Measurements from ENCODE around the gene PITHD1. TPM values are rescaled to one million over a fixed set of nuclear protein-coding genes. Genes with fewer than 3 reads are reported as not detected.

The PITHD1 gene
- total and polyA plus RNA-seq, 2 donors from 2014 or later, result 40.4 to 57.7 TPM

DNA sequence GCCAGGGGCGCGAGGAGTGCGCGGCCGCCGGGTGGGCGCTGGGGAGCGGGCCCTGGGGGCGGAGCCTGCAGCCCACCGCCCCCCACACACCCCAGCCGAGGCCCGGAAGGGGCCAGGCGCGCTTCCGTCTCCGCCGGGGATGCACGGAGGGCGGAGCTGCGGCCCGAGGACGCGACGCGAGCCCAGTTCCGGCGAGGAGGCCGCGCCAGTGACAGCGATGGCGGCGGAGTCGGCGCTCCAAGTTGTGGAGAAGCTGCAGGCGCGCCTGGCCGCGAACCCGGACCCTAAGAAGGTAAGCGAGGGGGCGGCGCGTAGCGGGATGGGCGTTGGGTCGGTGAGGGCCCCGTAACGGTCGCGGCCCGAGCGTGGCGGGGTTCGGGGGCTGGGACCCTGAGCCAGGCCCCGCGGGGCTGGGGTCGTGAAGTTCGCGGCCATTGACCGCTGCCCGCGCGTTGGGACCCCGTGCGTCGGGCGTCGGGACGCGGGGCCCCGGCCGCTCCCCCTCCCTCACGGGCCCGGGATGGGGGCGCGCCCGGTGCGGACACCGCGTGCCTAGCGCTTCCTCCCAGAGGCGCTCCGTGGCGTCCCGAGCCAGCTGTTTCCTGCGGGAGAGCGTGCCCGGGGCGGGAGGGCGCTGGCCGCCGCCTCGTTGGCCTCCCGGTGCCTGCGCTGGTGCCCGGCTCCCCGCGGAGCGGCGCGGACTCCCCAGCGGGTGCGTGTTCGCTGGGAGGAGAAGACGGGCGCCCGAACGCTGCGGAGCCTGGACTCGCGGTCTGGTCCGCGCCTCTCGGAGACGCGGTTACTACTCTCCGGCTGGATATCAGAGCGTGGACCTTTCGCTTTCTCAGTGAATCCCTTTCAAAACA lies 34.7 kb upstream of the PITHD1 start, which contains the start of gene ELOA:
Gene ELOA, plus strand, starts transcription at position 185 of the 866 bp plus-strand sequence. Its CDS starts 33 bp downstream, at position 218.
- H3K27ac ChIP-seq (ENCODE audit: low read depth in 2 of 2, low read length in 2 of 2), result peak within 1 kb of the TSS; percentile 80 to 87
- H3K36me3 ChIP-seq (ENCODE audit: control insufficient read depth in 2 of 3, insufficient read depth in 3 of 3, low read length in 3 of 3), result no peaks in the 10 kb centered on the region
- H3K9ac ChIP-seq (ENCODE audit: low read length in 3 of 3), result peak within 1 kb of the TSS; percentile 57 to 66 (median 66)
- intact Hi-C loops (cut with DNase I), result no loop called here
- peak within 1 kb of the TSS; percentile 77 to 89 (median 78) for H3K4me3 ChIP-seq (ENCODE audit: low read length in 3 of 3)
- TF ChIP-seq, protein P1, sequence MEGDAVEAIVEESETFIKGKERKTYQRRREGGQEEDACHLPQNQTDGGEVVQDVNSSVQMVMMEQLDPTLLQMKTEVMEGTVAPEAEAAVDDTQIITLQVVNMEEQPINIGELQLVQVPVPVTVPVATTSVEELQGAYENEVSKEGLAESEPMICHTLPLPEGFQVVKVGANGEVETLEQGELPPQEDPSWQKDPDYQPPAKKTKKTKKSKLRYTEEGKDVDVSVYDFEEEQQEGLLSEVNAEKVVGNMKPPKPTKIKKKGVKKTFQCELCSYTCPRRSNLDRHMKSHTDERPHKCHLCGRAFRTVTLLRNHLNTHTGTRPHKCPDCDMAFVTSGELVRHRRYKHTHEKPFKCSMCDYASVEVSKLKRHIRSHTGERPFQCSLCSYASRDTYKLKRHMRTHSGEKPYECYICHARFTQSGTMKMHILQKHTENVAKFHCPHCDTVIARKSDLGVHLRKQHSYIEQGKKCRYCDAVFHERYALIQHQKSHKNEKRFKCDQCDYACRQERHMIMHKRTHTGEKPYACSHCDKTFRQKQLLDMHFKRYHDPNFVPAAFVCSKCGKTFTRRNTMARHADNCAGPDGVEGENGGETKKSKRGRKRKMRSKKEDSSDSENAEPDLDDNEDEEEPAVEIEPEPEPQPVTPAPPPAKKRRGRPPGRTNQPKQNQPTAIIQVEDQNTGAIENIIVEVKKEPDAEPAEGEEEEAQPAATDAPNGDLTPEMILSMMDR (IDR thresholded peaks at IDR 0.05; ENCODE audit: borderline replicate concordance, extremely low read depth, insufficient read depth), result no peak
- no peaks in the 10 kb centered on the region for H3K27me3 ChIP-seq (ENCODE audit: control insufficient read depth, insufficient read depth, low read length)
- H3K9me3 ChIP-seq (ENCODE audit: control insufficient read depth in 2 of 3, insufficient read depth in 1 of 3, low read length in 3 of 3), result no peaks in the 10 kb centered on the region
- peaks cover 0 to 10% (median 9%) of the 10 kb centered on the region in 3 donors for H3K4me1 ChIP-seq (ENCODE audit: control insufficient read depth in 2 of 3, insufficient read depth in 2 of 3, low read depth in 1 of 3, low read length in 3 of 3)
- FAIRE-seq, result no peak
- peak; percentile 79 to 94 (median 89) for DNase-seq

DNA sequence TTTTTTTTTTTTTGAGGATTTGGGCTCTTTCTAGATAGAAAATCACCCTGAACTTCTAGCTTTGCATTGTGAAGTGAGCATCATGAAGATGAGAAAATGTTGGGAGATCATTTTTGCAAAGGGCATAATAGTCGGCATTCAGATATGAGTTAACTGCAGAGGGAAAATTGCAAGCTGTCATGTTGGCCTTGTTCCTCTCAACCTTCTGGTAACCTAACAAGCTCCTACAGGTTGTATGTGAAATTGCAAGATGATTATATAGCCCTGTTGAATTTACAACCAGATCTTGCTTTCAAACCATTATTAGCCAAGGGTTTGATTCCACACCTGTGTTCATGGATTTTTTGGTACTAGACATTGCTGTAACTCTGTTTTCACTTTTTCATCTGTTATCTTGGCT lies 32.7 kb upstream of the PITHD1 start:
- H3K9ac ChIP-seq (ENCODE audit: low read length in 3 of 3), result no peak overlapping the region
- H3K4me3 ChIP-seq (ENCODE audit: low read length in 3 of 3), result no peak overlapping the region
- H3K4me1 ChIP-seq (ENCODE audit: control insufficient read depth in 2 of 3, insufficient read depth in 2 of 3, low read depth in 1 of 3, low read length in 3 of 3), result peaks cover 0 to 10% (median 9%) of the 10 kb centered on the region in 3 donors
- no peak overlapping the region for H3K27ac ChIP-seq (ENCODE audit: low read depth in 2 of 2, low read length in 2 of 2)
- intact Hi-C loops (cut with DNase I), result no loop called here
- FAIRE-seq (no peak), DNase-seq (no peak)
- no peaks in the 10 kb centered on the region for H3K9me3 ChIP-seq (ENCODE audit: control insufficient read depth in 2 of 3, insufficient read depth in 1 of 3, low read length in 3 of 3)
- TF ChIP-seq, protein P1 (IDR thresholded peaks at IDR 0.05; ENCODE audit: borderline replicate concordance, extremely low read depth, insufficient read depth), result no peak
- H3K36me3 ChIP-seq (ENCODE audit: control insufficient read depth in 2 of 3, insufficient read depth in 3 of 3, low read length in 3 of 3), result peaks cover 0 to 8% (median 1%) of the 10 kb centered on the region in 3 donors
- H3K27me3 ChIP-seq (ENCODE audit: control insufficient read depth, insufficient read depth, low read length), result no peaks in the 10 kb centered on the region

DNA sequence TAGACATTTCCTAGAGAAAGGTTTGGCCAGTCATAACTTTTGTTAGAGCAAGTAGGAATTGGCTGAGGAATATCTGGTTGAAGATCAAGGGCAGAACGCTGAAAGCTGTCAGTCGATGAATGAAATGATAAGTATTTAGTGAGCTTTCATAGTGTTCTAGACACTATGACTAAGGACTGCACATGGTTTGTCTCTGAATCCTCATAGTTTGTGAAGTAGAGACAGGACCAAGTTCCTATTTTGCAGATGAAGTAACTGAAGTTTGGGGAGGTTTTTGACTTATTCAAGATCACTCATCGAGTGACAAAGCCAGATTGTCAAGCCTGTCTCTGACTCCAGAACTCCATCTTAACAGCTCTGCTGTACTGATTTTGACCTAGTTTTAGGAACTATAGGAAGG lies 30.2 kb upstream of the PITHD1 start:
- no peak for DNase-seq
- Histone ChIP-seq H3K4me3 (ENCODE audit: low read length in 3 of 3) (no peak overlapping the region), H3K9me3 (ENCODE audit: control insufficient read depth in 2 of 3, insufficient read depth in 1 of 3, low read length in 3 of 3) (no peaks in the 10 kb centered on the region), H3K36me3 (ENCODE audit: control insufficient read depth in 2 of 3, insufficient read depth in 3 of 3, low read length in 3 of 3) (peaks cover 3 to 33% (median 22%) of the 10 kb centered on the region in 3 donors), H3K9ac (ENCODE audit: low read length in 3 of 3) (no peak overlapping the region), H3K27ac (ENCODE audit: low read depth in 2 of 2, low read length in 2 of 2) (no peak overlapping the region), H3K4me1 (ENCODE audit: control insufficient read depth in 2 of 3, insufficient read depth in 2 of 3, low read depth in 1 of 3, low read length in 3 of 3) (peaks cover 0 to 9% (median 7%) of the 10 kb centered on the region in 3 donors), H3K27me3 (ENCODE audit: control insufficient read depth, insufficient read depth, low read length) (no peaks in the 10 kb centered on the region)
- intact Hi-C loops (cut with DNase I), result no loop called here
- no peak for FAIRE-seq
- TF ChIP-seq, protein P1 (IDR thresholded peaks at IDR 0.05; ENCODE audit: borderline replicate concordance, extremely low read depth, insufficient read depth), result no peak
